Measurements from ENCODE around the gene ZMAT5.

ZMAT5 gene

GRCh38 chr22:29729161-29729560 lies 37.6 kb downstream of the ZMAT5 start:
- DNase-seq (ENCODE audit: low read depth), result no peak

- peak; percentile 52 for DNase-seq (ENCODE audit: low read depth)
Measured at GRCh38 chr22:29727131-29727523, 39.7 kb downstream of the ZMAT5 start.

GRCh38 chr22:29726512-29727130 lies 40.2 kb downstream of the ZMAT5 start:
- DNase-seq (ENCODE audit: low read depth), result no peak

GRCh38 chr22:29726106-29726505 lies 40.7 kb downstream of the ZMAT5 start:
- no peak for DNase-seq (ENCODE audit: low read depth)

- no peak for DNase-seq (ENCODE audit: low read depth)
Measured at GRCh38 chr22:29724843-29725242, 42.0 kb downstream of the ZMAT5 start.

DNA sequence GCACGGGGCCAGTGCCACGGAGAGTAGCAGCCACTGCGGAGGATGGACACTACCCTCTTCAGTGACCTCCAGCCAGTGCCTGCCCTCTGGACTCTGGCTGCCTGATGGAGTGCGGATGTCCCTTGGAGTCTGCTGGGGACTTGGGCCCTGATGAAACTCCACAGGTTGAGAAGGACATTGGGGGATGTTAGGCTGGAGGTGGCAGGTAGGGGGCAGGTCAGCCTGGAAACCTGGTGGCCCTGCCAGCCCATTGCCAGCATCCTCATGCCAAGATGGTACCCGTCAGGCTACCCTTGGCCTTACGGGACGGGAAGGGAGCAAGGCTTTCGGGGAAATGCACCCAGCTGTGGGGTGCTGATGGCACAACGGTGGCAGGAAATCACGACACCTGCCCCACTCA lies 43.0 kb downstream of the ZMAT5 start:
- no peak for DNase-seq (ENCODE audit: low read depth)

GRCh38 chr22:29722587-29722986 lies 44.2 kb downstream of the ZMAT5 start:
- DNase-seq (ENCODE audit: low read depth), result no peak

DNA sequence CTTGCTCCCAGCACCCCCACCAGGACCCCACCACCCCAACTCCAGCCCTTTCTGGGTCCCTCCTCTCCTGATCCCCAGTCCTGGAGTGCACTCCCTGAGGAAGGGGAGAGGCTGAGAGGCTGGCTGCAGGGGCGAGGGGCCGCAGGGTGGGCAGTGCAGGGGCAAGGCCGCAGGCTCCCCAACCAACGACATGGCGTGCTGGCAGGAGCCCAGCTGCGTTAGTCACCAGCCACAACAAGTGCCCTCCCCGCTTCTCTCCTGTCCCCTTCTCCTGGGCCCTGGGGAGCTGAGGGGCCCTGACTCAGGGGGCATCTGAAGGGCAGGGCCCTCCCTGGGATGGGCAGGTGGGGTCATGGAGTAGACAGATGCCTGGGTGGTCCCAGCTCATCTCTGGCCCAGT lies 44.7 kb downstream of the ZMAT5 start:
- no peak for DNase-seq (ENCODE audit: low read depth)

DNA sequence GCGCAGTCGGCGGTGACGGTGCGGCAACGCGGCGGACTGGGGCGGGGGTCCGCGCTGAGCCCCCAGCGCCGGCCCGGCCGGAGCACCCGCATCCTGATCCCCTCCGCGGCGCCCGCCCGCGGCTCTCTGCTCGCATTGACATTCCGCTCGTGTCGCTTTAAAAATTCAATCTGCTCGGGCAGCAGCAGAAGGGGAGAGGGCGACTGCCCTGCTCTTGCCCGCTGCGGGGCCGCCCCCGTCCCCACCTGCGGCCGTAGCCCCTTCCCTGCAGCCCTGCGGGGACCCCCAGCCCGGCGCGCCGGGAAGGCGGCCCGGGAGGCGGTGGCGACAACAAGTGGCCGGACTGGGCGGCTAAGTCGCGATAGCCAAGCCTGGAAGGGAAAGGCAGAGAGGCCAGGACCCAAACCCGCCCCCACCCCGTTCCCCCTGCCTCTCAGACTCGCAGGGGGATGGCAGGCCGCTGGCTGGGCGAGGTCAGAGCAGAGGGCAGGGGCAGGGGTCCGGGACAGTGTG lies 45.9 kb downstream of the ZMAT5 start:
- no peak for DNase-seq (ENCODE audit: low read depth)

GRCh38 chr22:29719899-29720645 lies 46.7 kb downstream of the ZMAT5 start, which contains the start of gene CABP7:
TSS of gene CABP7 (plus strand) at chr22:29720003. CDS start at chr22:29720425, 422 bp downstream.
- DNase-seq (ENCODE audit: low read depth), result no peak

DNA sequence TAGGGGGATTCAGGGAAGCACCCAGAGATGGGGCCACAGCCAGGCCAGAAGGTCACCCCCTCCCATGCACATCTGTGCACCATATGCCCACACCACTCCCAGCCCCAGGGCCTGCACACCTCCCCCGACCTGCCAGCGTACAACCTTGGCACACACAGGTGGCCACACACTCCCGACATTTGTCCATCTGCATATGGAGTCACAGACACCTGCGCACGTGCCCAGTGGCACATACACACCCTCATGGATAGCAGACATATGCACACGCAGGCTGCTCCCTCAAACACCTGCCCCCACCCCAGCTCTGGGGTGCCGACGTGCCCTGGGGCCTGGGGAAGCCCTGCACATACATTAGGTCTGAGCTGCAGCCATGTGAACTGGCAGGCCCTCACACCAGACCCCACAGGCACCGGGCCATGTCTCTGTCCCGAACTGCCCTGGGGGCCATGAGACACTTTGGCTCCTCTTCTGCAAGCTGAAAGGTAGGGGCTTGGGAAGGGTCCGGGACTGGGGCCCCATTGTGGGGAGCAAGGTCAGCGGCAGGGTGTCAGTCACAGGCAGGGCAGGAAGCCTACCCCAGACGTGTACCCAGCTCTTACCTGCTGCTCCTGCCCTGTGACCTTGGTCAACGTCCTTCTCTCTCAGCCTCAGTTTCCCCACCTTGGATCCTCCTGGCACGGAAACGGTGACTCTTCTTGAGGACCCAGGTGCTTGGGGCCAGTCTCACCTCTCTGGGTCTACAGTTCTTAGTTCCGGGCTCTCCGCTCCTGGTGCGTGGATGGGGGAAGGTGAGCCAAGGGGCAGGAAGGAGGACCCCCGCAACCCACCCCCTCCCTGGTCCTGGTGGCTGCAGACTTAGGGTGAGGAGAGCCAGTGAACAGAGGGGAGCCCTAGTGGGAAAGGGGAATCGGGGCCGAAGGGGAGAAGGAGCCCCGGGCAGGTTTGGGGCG lies 47.6 kb downstream of the ZMAT5 start:
- DNase-seq (ENCODE audit: low read depth), result no peak

- no peak for DNase-seq (ENCODE audit: low read depth)
Measured at GRCh38 chr22:29717789-29718188, 49.0 kb downstream of the ZMAT5 start.

DNA sequence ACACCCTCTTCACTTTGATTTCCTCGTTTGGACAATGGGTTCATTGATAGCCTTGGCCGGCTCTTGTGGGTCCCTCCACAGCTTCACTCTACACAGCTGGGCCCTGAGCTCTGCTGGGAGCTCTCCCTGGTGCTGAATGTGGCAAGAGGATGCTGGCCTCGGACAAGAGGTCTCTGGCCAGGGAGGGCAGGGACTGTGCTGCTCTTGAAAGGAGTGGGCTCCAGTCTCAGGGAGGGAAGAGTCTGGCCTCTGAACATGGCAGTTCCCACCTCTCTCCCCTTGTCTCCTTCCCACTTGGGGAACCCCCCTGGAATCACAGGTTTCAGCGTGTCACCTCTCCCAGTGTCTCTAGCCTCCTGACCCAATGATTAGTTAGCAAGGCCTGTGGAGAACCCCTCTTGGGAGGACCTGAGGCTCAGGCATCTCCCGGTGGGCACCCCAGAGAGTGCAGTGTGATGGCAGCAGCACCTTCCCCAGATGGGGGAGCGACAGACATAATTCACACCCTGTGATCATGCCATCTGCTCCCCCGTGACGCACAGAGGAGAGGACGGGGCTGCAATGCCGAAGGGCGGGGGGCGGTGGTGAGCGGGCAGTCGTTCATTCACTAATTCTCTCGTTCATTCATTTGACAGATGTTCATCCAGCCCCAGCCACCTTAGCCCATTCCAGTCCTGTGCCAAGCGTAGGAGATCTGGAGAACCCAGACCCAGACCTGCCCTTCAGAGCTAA lies 49.8 kb downstream of the ZMAT5 start:
- peak; percentile 75 for DNase-seq (ENCODE audit: low read depth)

DNA sequence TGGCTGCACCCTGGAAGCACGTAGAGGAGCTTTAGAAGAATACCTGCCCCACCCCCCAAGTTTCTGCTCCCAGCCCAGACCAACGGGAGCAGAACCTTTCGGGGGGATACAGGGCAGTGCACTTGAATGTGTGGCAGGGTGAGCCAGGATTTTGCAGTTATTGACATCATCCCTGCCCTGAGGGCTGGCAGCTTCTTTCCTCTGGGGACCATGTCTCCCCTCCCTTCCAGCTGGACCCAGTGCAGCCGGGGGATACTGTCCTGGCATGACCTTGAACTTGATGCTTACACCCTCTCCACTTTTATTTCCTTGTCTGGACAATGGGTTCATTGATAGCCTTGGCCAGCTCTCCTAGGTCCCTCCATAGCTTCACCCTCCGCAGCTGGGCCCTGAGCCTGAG lies 51.1 kb downstream of the ZMAT5 start:
- no peak for DNase-seq (ENCODE audit: low read depth)

GRCh38 chr22:29715240-29715639 lies 51.6 kb downstream of the ZMAT5 start:
- DNase-seq (ENCODE audit: low read depth), result no peak

- DNase-seq (ENCODE audit: low read depth), result no peak
Measured at GRCh38 chr22:29713156-29713727, 53.6 kb downstream of the ZMAT5 start.

DNA sequence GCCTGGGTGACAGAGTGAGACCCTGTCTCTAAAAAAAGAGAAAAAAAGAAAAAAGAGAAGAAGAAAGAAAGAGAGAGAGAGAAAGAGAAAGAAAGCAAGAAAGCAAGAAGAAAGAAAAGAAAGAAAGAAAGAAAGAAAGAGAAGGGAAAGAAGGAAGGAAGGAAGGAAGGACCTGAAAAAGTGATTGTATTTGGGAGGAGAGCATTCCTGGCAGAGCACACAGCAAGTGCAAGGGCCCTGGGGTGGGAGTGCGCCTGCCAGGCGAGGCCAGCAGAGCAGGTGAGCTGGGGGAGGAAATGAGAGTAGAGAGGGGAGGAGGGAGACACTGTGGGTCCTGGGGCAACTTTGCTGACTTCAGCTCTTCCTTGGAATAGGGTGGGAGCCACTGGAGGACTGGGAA lies 54.7 kb downstream of the ZMAT5 start:
- DNase-seq (ENCODE audit: low read depth), result no peak

- no peak for DNase-seq (ENCODE audit: low read depth)
Measured at GRCh38 chr22:29710922-29711593, 55.7 kb downstream of the ZMAT5 start.

- no peak for DNase-seq (ENCODE audit: low read depth)
Measured at GRCh38 chr22:29710193-29710592, 56.6 kb downstream of the ZMAT5 start.

- DNase-seq (ENCODE audit: low read depth), result no peak
Measured at GRCh38 chr22:29707471-29707870, 59.3 kb downstream of the ZMAT5 start.

DNA sequence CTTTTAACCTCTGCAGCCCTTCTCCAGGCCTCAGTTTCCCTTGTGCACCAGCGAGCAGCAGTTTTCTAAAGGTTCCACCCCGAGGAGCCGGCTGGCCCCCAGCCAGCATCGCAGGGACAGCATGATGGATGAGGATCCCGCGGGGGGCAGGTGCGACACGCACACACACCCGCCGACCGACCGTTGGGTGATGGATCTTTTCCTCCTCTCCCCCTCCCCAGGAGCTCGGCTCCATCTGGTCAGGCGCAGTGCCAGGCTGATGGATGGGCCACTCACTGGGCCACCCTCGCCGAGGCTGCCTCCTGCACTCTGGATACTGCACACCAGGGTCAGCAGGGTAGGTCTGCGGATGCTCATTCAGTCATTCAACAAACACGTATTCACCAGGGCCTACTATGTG lies 59.8 kb downstream of the ZMAT5 start:
- DNase-seq (ENCODE audit: low read depth), result no peak

All from amniotic epithelial cell (primary cell).